A673 (cell line): ENCODE data around the gene HSF2BP.

ENCODE experiments used
- CTCF ChIP-seq: fragments of 300-800, 200-600 bp; sonication (generic); conservative IDR thresholded peaks from 2 replicates; pipeline ENCODE4 v1.5.1; 2017; ENCODE audit warnings: low read depth, mild to moderate bottlenecking, antibody characterized with exemption, low read length, moderate library complexity, mixed read lengths
- EZH2 ChIP-seq: fragments of 200-600 bp; sonication (generic); IDR thresholded peaks from 2 replicates; pipeline ENCODE4 v1.6.1; 2017; ENCODE audit warnings: borderline replicate concordance, low read depth, mild to moderate bottlenecking, mixed read lengths, antibody characterized with exemption, low read length; ENCODE audit not compliant: poor library complexity, severe bottlenecking

- TF ChIP-seq CTCF (no peak), EZH2 (no peak)
Measured at GRCh38 chr21:43662286-43662685, 3.0 kb upstream of the HSF2BP start.
